IMR-90 (cell line): Measurements from ENCODE around the gene ABCB4. TPM values are rescaled to one million over a fixed set of nuclear protein-coding genes. Genes with fewer than 3 reads are reported as not detected.

Experiments
- ATAC-seq: fragments of 200-7000 bp; cut with Tn5 transposase; 2 replicates; pipeline ENCODE4 v1.9.1; 2020; ENCODE audit warnings: low read depth, mild to moderate bottlenecking, moderate library complexity
- BruUV-seq: library from RNA; stranded (reverse); fragments of 400-500 nt; replicated peaks from 2 replicates; lab custom pipeline; 2021; lab: Mats Ljungman, UMichigan
- CTCF ChIA-PET: fragments of 300-600 bp; formaldehyde crosslinking; extraction: SDS; loops from one replicate; lab custom pipeline; 2021; ENCODE audit warnings: antibody characterized with exemption; lab: Yijun Ruan, JAX
- POLR2A ChIA-PET: fragments of 300-600 bp; sonication (Branson Sonifier 250); formaldehyde crosslinking; loops from one replicate; lab custom pipeline; 2022; ENCODE audit warnings: antibody characterized with exemption; ENCODE audit not compliant: unreplicated experiment; lab: Charles Lee
- DNase-seq: peaks from one replicate; pipeline ENCODE4 v3.0.0; 2013
- H2AFZ ChIP-seq: replicated peaks from 2 replicates; pipeline ENCODE3; 2013; ENCODE audit warnings: low read length, mild to moderate bottlenecking; ENCODE audit not compliant: poor library complexity
- H2AK5ac ChIP-seq: 2 replicates; pipeline ENCODE4 v1.6.1; 2013; ENCODE audit warnings: low read depth, low read length, inconsistent platforms
- H2AK9ac ChIP-seq: replicated peaks from 2 replicates; pipeline ENCODE3; 2013; ENCODE audit warnings: mild to moderate bottlenecking, low read depth, low read length, moderate library complexity; ENCODE audit not compliant: poor library complexity
- H2BK120ac ChIP-seq: 2 replicates; pipeline ENCODE4 v1.6.1; 2013; ENCODE audit warnings: low read depth, low read length, inconsistent platforms
- H2BK15ac ChIP-seq: 3 replicates; pipeline ENCODE4 v1.6.1; 2013; ENCODE audit warnings: low read depth, low read length, inconsistent platforms
- H2BK20ac ChIP-seq: 2 replicates; pipeline ENCODE4 v1.6.1; 2013; ENCODE audit warnings: low read depth, mild to moderate bottlenecking, inconsistent platforms, low read length, moderate library complexity
- H2BK5ac ChIP-seq: 2 replicates; pipeline ENCODE4 v1.6.1; 2013; ENCODE audit warnings: mild to moderate bottlenecking, low read depth, low read length, inconsistent platforms; ENCODE audit not compliant: poor library complexity, severe bottlenecking
- H3K14ac ChIP-seq: replicated peaks from 2 replicates; pipeline ENCODE4 v1.6.1; 2013; ENCODE audit warnings: low read depth, low read length, inconsistent platforms
- H3K18ac ChIP-seq: 2 replicates; pipeline ENCODE4 v1.6.1; 2013; ENCODE audit warnings: low read depth, low read length, control low read depth
- H3K23ac ChIP-seq: 2 replicates; pipeline ENCODE4 v1.6.1; 2013; ENCODE audit warnings: low read depth, low read length, inconsistent platforms
- H3K27ac ChIP-seq: 2 replicates; pipeline ENCODE4 v1.5.1; 2013; ENCODE audit warnings: mild to moderate bottlenecking, control low read depth, low read length; ENCODE audit not compliant: insufficient read depth
- H3K27me3 ChIP-seq: 2 replicates; pipeline ENCODE4 v1.6.1; 2013; ENCODE audit warnings: low read length; ENCODE audit not compliant: control insufficient read depth, insufficient read depth
- H3K36me3 ChIP-seq: 2 replicates; pipeline ENCODE4 v1.6.1; 2013; ENCODE audit warnings: low read length, mixed read lengths; ENCODE audit not compliant: control insufficient read depth, insufficient read depth
- H3K4ac ChIP-seq: 2 replicates; pipeline ENCODE4 v1.6.1; 2013; ENCODE audit warnings: low read depth, low read length, inconsistent platforms
- H3K4me1 ChIP-seq: 2 replicates; pipeline ENCODE4 v1.6.1; 2013; ENCODE audit warnings: low read length, mixed read lengths; ENCODE audit not compliant: control insufficient read depth, insufficient read depth
- H3K4me2 ChIP-seq: 2 replicates; pipeline ENCODE4 v1.6.1; 2013; ENCODE audit warnings: low read depth, mild to moderate bottlenecking, control low read depth, low read length, moderate library complexity
- H3K4me3 ChIP-seq: 2 replicates; pipeline ENCODE4 v1.5.1; 2013; ENCODE audit warnings: low read depth, mild to moderate bottlenecking, control low read depth, low read length, moderate library complexity; ENCODE audit not compliant: insufficient read depth
- H3K56ac ChIP-seq: 2 replicates; pipeline ENCODE4 v1.6.1; 2013; ENCODE audit warnings: low read length, inconsistent platforms; ENCODE audit not compliant: insufficient read depth; ENCODE audit errors: extremely low read depth
- H3K79me1 ChIP-seq, 2 experiments: 2 replicates each; pipeline ENCODE4 v1.6.1; 2013; ENCODE audit warnings: low read length in 2 of 2, inconsistent platforms in 1 of 2, low read depth in 1 of 2
- H3K9ac ChIP-seq: 2 replicates; pipeline ENCODE4 v1.6.1; 2013; ENCODE audit warnings: low read depth, low read length, control low read depth
- H3K9me1 ChIP-seq: 2 replicates; pipeline ENCODE4 v1.6.1; 2013; ENCODE audit warnings: low read length, inconsistent platforms; ENCODE audit not compliant: insufficient read depth
- H3K9me3 ChIP-seq: 2 replicates; pipeline ENCODE4 v1.6.1; 2013; ENCODE audit warnings: low read length; ENCODE audit not compliant: control insufficient read depth, insufficient read depth
- H4K20me1 ChIP-seq: 2 replicates; pipeline ENCODE4 v1.6.1; 2013; ENCODE audit warnings: low read length, inconsistent platforms; ENCODE audit not compliant: insufficient read depth
- H4K5ac ChIP-seq: 2 replicates; pipeline ENCODE4 v1.6.1; 2013; ENCODE audit warnings: mild to moderate bottlenecking, low read depth, low read length, control low read depth
- H4K8ac ChIP-seq, 2 experiments: 2 replicates each; pipeline ENCODE4 v1.6.1; 2013; ENCODE audit warnings: low read depth in 2 of 2, low read length in 2 of 2, control low read depth in 1 of 2, inconsistent platforms in 1 of 2
- H4K91ac ChIP-seq: 2 replicates; pipeline ENCODE4 v1.6.1; 2013; ENCODE audit warnings: low read depth, low read length, inconsistent platforms; ENCODE audit not compliant: insufficient read depth
- CHD1 ChIP-seq: IDR thresholded peaks from 2 replicates; pipeline ENCODE4 v1.6.1; 2012; ENCODE audit warnings: low read depth, low read length, improper control_type of control experiment
- MAZ ChIP-seq: IDR thresholded peaks from 2 replicates; pipeline ENCODE4 v1.6.1; 2012; ENCODE audit warnings: low read depth, mild to moderate bottlenecking, low read length, improper control_type of control experiment, moderate library complexity, borderline replicate concordance
- WGBS, 2 experiments: methylation state at CpG; one replicate each; pipeline versions ENCODE4 v1.1.5 to v1.1.7; 2013; ENCODE audit warnings: missing lambda C conversion rate in 2 of 2; ENCODE audit not compliant: insufficient read length in 1 of 2; ENCODE audit errors: extremely low coverage in 2 of 2; 5-methylcytosine and 5-hydroxymethylcytosine counted together
- dilution Hi-C: fragments of 300-500 bp; cut with HindIII; formaldehyde crosslinking; loops from one replicate; pipeline ENCODE4 v1.14.3; 2018; ENCODE audit warnings: low sequenced_read_pairs; ENCODE audit not compliant: unreplicated experiment
- in situ Hi-C: fragments of 300-500 bp; cut with MboI; formaldehyde crosslinking; loops from 3 replicates; pipeline ENCODE4 v1.14.3; 2019; ENCODE audit warnings: low sequenced_read_pairs, inconsistent platforms, mixed read lengths
- intact Hi-C: fragments of 100-400 bp; cut with micrococcal nuclease; formaldehyde crosslinking; loops from 2 replicates; pipeline ENCODE4 v1.10.0; 2022
- polyA plus RNA-seq, 3 experiments: library from polyadenylated mRNA; depleted of rRNA; stranded (reverse); fragments of >200 nt; gene quantifications; 2 replicates each; pipeline ENCODE4 v1.2.3, GENCODE V29; 2012; ENCODE audit warnings: low replicate concordance in 1 of 3
- total RNA-seq: library from RNA; depleted of rRNA; stranded (reverse); fragments of >200 nt; gene quantifications from 2 replicates; pipeline ENCODE4 v1.2.3, GENCODE V29; 2012

The ABCB4 gene
- total and polyA plus RNA-seq, 2 of the 4 experiments (the other 2 are of a cell fraction) = not detected

DNA sequence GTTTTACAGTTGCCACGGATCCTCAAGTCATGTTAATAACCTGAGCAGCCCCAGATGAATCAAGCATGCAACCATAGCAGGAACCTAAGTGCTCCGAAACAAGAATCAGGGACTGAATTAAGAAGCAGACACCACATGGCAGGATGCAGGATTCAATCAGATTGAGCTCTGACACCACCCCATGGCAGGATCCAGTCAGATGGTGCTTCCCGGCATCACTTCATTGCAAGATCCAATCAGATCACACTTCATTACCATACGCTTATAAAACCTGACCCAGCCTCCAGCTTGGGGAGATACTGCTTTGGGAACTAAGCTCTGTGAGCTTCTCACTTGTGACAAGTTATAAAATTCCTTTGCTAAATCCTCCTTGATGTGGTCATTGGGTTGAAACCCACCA is 55.3 kb downstream of the ABCB4 start:
- dilution Hi-C loops = no loop called here
- no TSS peak for BruUV-seq

More for the DNA sequence above, 55.3 kb downstream of the ABCB4 start:
- no peak overlapping the region for H2AK9ac ChIP-seq
- H3K18ac ChIP-seq = no peak overlapping the region
- ChIA-PET POLR2A (interaction anchor here (0.6 kb wide), 1 partner anchor 103 kb away, joined by 15 read pairs; no protein-coding TSS in a partner anchor), CTCF (interaction anchor here (0.7 to 7.4 kb wide), 2 partner anchors 28 to 108 kb away, joined by 3 to 60 read pairs; no protein-coding TSS in a partner anchor)
- no peak overlapping the region for H3K9ac ChIP-seq
- H3K27ac ChIP-seq = no peak overlapping the region
- no peak overlapping the region for H2BK120ac ChIP-seq
- H3K9me3 ChIP-seq = no peaks in the 10 kb centered on the region
- no peak overlapping the region for H2BK20ac ChIP-seq
- peaks cover 3% of the 10 kb centered on the region for H3K4me1 ChIP-seq
- H3K56ac ChIP-seq = no peak overlapping the region
- no peak overlapping the region for H2AFZ ChIP-seq
- WGBS, 2 experiments = 67% methylated on average over 2 of the region's 4 CpGs; no CpG with 5 or more reads in 1 of the 2 experiments
- no peak for ATAC-seq
- H3K79me1 ChIP-seq = no peaks in the 10 kb centered on the region
- no peak for TF ChIP-seq CHD1
- TF ChIP-seq MAZ = no peak
- H4K91ac ChIP-seq = no peak overlapping the region
- no peak overlapping the region for H4K5ac ChIP-seq
- H3K4me3 ChIP-seq = no peak overlapping the region
- H3K23ac ChIP-seq = no peak overlapping the region
- in situ Hi-C loops = loop anchor here (25.0 kb wide), 1 partner anchor 483 kb away; no protein-coding TSS in a partner anchor
- H3K4ac ChIP-seq = no peak overlapping the region
- no peaks in the 10 kb centered on the region for H4K20me1 ChIP-seq
- H3K9me1 ChIP-seq = no peaks in the 10 kb centered on the region
- no peak for DNase-seq
- H2AK5ac ChIP-seq = no peak overlapping the region
- no peak overlapping the region for H3K14ac ChIP-seq
- H4K8ac ChIP-seq = no peak overlapping the region
- no peak overlapping the region for H2BK15ac ChIP-seq
- H3K36me3 ChIP-seq = no peaks in the 10 kb centered on the region
- intact Hi-C loops = loop anchor here (5.0 kb wide), 1 partner anchor 692 kb away; no protein-coding TSS in a partner anchor
- peaks cover 2% of the 10 kb centered on the region; the same call in 1 of the 2 replicates for H3K27me3 ChIP-seq
- no peak overlapping the region for H3K4me2 ChIP-seq
- H2BK5ac ChIP-seq = no peak overlapping the region
